Measurements from ENCODE around the gene UBE2L6. TPM values are rescaled to one million over a fixed set of nuclear protein-coding genes. Genes with fewer than 3 reads are reported as not detected.

Gene UBE2L6
- total and polyA plus RNA-seq, 8 donors: 56.1 to 109 (median 63.8) TPM

- Histone ChIP-seq H3K4me1 (peaks cover 10 to 26% of the 10 kb centered on the region in 2 donors), H3K27ac (no peak overlapping the region), H3K27me3 (no peaks in the 10 kb centered on the region), H3K4me3 (no peak overlapping the region), H3K9me3 (no peaks in the 10 kb centered on the region), H3K36me3 (peaks cover 0 to 16% of the 10 kb centered on the region in 2 donors)
- intact Hi-C loops (cut with DNase I): loop anchor here in 1 of 2 donors (5.0 kb wide), 2 partner anchors 35 to 70 kb away; no protein-coding TSS in a partner anchor
- ATAC-seq (peak; percentile 49), DNase-seq (peak in 3 of 4 donors; percentile 61 to 74 (median 68))
- peak; percentile 87 to 88 for TF ChIP-seq CTCF (IDR thresholded peaks at IDR 0.05)
Observed at GRCh38 chr11:57527056-57527631, 40.3 kb downstream of the UBE2L6 start.

DNA sequence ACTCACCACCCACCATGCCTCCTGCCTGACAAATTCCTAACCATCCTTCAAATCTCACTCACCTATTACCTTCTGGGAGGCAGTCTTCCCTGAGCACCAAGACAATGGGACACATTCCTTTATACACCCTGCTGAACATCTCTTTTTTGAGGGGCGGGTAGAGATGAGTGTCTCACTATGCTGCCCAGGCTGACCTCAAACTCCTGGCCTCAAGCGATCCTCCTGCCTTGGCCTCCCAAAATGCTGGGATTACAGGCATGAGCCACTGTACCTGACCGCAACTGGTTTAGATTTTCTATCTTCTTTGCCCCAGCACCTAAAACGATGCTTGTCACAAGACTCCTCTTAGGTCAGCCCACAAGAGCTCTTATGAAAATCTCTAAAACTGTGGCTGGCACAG is 44.1 kb downstream of the UBE2L6 start:
- no peak for ATAC-seq

GRCh38 chr11:57521116-57521515 is 46.4 kb downstream of the UBE2L6 start:
- H3K4me1 ChIP-seq: peaks cover 0 to 3% of the 10 kb centered on the region in 2 donors
- ATAC-seq: no peak
- intact Hi-C loops (cut with DNase I): no loop called here
- no peaks in the 10 kb centered on the region for H3K36me3 ChIP-seq
- H3K27me3 ChIP-seq: no peaks in the 10 kb centered on the region
- DNase-seq: no peak
- H3K4me3 ChIP-seq: no peak overlapping the region
- no peak for TF ChIP-seq CTCF (IDR thresholded peaks at IDR 0.05)
- no peaks in the 10 kb centered on the region for H3K9me3 ChIP-seq
- no peak overlapping the region for H3K27ac ChIP-seq

More for the DNA sequence above, 44.1 kb downstream of the UBE2L6 start:
- intact Hi-C loops (cut with DNase I): no loop called here
- no peak for DNase-seq
- H3K27me3 ChIP-seq: no peaks in the 10 kb centered on the region
- H3K27ac ChIP-seq: no peak overlapping the region
- H3K9me3 ChIP-seq: no peaks in the 10 kb centered on the region
- TF ChIP-seq CTCF (IDR thresholded peaks at IDR 0.05): no peak
- peaks cover 0 to 10% of the 10 kb centered on the region in 2 donors for H3K36me3 ChIP-seq
- H3K4me3 ChIP-seq: no peak overlapping the region
- no peaks in the 10 kb centered on the region for H3K4me1 ChIP-seq

- no peak for ATAC-seq
- Histone ChIP-seq H3K36me3 (no peaks in the 10 kb centered on the region), H3K4me3 (peak overlapping the region; percentile 83 to 92), H3K9me3 (no peaks in the 10 kb centered on the region), H3K27me3 (no peaks in the 10 kb centered on the region), H3K4me1 (peaks cover 0 to 28% of the 10 kb centered on the region in 2 donors), H3K27ac (peak overlapping the region; percentile 46 to 55)
- no peak for DNase-seq
- no peak for TF ChIP-seq CTCF (IDR thresholded peaks at IDR 0.05)
- intact Hi-C loops (cut with DNase I): no loop called here
Observed at GRCh38 chr11:57516061-57516443, 51.4 kb downstream of the UBE2L6 start.

GRCh38 chr11:57515332-57516060 is 52.0 kb downstream of the UBE2L6 start, which contains the start of gene SLC43A1:
Gene SLC43A1, minus strand, starts transcription at chr11:57515702. Its CDS starts 1,591 bp downstream, at chr11:57514111.
- Histone ChIP-seq H3K27ac (peak within 1 kb of the TSS; percentile 46 to 55), H3K4me1 (peaks cover 0 to 28% of the 10 kb centered on the region in 2 donors), H3K4me3 (peak within 1 kb of the TSS; percentile 83 to 92), H3K27me3 (no peaks in the 10 kb centered on the region), H3K36me3 (no peaks in the 10 kb centered on the region), H3K9me3 (no peaks in the 10 kb centered on the region)
- intact Hi-C loops (cut with DNase I): no loop called here
- ATAC-seq (peak; percentile 81), DNase-seq (peak; percentile 65 to 88 (median 69))
- TF ChIP-seq CTCF (IDR thresholded peaks at IDR 0.05): no peak
